PC-3 (cell line): ENCODE measurements around the gene SMPDL3A.

Experiments
- CTCF ChIP-seq: fragments of 300-600 bp; sonication (generic); conservative IDR thresholded peaks from 2 replicates; pipeline ENCODE4 v1.5.1; 2017; ENCODE audit warnings: antibody characterized with exemption, low read depth, mild to moderate bottlenecking, low read length
- EZH2 ChIP-seq: fragments of 300-600 bp; sonication (generic); IDR thresholded peaks from one replicate; pipeline ENCODE4 v1.6.1; 2017; ENCODE audit warnings: antibody characterized with exemption, mild to moderate bottlenecking, low read length; ENCODE audit not compliant: unreplicated experiment

DNA sequence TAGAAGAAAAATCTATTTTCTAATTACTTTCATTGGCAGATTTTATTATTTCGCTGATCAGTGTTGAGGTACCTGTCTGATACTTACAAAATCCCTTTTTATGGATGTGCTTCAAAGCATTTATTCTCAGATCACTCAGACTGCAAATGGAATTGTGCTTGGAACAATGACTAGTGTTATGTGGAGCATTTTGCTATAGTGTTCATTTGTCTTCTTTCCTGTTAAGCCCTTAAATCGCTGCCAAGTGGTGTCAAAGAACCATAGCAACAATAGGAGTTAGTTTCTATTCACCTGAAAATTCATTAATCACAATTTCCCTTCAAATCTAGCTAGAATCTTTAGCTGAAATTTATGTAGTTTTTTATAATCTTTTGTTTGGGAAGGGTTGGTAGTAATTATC, 29.8 kb downstream of the SMPDL3A start:
- TF ChIP-seq EZH2 (no peak), CTCF (no peak)
